Hypothalamus (tissue), 51 donors: ENCODE data around the gene ANKS3.

Source experiments
- DNase-seq, 51 donors: peaks; one replicate each; lab custom pipeline; 2025; lab: John Stamatoyannopoulos, UW

ANKS3 gene

DNA sequence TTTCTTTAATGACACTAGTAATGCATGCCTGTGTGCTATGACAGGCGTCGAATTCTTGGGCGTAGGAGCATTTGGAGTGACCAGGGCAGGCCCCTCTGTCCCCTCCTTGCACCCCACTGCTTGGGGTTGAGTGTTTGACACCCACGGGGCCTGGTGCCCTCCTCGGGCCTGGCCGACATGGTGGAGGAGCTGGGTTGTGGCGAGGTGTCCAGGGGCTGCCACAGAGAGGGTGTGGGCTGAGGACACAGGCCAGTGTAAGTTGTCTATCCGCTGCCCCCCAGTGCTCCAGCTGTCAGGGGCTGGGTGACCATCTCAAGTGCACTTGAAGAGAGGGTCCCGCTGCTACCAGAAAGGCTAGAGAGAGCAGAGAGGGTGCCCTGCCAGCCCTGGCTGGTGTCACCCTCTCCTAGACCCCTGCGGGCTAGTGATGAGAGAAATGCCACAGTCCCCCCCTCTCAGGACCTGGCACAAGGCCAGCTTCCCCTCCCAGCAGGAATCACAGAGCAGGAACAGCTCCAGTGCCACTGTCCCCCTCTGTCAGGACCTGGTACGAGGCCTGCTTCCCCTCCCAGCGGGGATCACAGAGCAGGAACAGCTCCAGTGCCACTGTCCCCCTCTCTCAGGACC is 79.0 kb downstream of the ANKS3 start:
- DNase-seq, result no peak

DNA sequence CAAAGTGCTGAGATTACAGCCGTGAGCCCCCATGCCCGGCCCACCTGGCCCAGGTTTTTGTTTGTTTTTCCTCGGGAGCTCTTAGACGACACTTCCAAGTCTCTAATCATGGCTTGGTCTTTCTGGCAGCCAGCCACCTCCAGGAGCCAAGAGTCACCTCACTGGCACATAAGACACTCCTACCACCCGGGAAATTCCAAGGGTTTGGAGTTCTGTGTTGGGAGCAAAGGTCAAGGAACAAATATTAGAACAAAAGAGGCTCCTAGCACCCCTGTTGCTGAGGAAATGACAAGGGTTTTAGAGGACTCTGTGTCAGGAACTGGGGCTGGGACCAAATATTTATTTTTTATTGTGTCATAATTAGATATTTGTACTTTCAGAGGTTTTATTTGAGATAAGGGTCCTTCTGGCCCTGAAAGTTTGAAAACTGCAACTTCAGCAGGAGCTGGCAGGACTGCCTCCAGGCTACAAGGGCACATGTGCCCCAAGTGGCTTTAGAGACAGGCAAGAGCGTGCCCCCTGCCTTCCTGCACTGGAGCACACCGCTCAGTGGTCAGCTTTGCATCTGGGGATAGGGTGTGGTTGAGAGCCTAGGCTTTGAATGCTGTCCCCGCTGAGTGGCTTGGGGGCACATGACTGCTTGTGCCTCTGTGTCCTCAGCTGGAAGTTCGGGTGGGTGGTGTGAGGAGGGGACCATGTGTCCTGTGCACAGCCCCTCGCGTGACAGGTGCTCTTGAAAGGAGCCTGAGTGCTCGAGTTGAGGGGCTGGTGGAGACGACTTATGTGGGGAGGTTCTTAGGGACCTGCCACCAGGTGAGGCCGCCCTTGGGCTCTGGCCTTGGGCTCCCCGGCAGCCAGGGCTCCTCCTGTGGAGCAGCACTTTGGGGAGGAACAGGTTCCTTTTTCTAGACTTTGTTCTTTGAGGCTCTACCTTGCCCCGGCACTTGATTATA is 79.8 kb downstream of the ANKS3 start:
- no peak for DNase-seq

DNA sequence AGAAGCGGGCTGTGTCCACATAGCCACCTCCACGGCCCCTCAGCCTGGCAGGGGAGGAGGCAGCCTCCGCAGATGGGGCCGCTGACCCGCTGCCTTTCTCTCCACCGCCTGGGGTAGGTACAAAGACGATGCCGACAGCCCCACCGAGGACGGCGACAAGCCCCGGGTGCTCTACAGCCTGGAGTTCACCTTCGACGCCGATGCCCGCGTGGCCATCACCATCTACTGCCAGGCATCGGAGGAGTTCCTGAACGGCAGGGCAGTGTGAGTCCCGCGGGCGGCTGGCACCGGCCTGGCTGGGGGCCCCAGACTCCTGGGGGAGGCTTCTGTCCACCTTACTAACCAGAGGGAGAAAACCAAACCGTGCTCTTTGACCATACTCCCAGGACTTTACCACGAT is 81.5 kb downstream of the ANKS3 start:
- no peak for DNase-seq

DNA sequence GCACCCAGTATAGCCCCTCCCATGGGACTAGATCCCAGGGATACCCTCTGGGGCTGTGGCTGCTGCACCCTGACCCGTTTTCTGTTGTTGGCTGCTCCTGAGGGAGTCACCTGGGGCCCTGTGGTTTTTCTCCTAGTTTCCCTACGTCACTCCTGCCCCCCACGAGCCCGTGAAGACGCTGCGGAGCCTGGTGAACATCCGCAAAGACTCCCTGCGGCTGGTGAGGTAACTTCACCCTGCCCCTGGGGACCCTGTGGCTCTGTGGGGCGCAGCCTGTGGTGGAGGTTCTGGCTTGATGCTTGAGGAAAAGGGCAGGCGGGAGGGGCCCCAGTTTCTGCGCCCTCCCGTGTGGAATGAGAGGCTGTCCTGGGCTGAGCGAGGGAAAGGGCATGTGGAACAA is 82.2 kb downstream of the ANKS3 start:
- DNase-seq, result no peak

DNA sequence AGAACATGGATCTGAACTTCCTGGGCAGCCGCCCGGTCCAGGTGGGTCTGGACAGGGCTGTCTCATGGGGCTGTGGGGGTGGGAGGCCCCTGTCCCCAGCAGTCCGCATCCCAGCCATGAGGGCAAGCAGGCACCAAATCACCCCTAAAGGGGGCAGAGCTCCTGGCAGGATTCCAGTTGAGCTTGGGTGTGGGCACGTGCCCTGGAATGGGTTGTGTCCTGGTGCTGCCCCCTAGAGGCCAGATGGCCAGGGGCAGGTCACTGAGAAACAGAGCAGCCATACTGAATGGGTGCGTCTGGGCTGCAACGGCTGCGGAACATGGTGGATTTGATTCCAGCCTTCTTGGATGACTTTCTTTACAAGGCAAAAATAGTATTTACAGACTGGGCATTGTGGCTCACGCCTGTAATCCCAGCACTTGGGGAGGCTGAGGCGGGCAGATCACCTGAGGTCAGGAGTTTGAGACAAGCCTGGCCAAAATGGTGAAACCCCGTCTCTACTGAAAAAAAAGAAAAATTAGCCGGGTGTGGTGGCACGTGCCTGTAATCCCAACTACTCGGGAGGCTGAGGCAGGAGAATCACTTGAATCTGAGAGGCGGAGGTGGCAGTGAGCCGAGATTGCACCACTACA is 83.5 kb downstream of the ANKS3 start:
- peak in 6 of 51 donors; percentile 2 to 39 (median 20) for DNase-seq

DNA sequence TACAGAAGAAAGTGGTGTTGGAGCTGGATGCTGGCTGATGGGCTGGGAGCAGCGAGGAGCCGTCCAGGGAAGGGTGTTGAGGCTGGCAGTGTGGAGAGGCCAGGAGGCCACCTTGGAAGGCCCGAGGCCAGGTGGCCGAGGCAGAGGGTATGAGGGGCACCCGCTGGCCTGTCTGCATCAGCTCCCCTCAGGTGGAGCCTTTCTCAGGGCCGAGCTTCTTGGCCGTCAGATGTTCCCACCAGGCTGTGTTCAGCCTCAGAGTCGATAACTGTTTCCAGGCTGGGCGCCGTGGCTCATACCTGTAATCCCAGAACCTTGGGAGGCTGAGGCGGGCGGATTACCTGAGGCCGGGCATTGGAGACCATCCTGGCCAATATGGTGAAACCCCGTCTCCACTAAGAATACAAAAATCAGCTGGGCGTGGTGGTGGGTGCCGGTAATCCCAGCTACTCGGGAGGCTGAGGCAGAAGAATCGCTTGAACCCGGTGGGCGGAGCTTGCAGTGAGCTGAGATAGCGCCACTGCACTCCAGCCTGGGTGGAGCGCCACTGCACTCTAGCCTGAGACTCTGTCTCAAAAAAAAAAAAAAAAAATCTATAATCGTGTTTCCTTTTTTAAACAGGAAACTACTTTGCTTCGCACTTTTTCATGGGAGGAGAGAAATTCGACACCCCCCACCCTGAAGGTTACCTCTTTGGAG is 84.2 kb downstream of the ANKS3 start:
- DNase-seq, result no peak

DNA sequence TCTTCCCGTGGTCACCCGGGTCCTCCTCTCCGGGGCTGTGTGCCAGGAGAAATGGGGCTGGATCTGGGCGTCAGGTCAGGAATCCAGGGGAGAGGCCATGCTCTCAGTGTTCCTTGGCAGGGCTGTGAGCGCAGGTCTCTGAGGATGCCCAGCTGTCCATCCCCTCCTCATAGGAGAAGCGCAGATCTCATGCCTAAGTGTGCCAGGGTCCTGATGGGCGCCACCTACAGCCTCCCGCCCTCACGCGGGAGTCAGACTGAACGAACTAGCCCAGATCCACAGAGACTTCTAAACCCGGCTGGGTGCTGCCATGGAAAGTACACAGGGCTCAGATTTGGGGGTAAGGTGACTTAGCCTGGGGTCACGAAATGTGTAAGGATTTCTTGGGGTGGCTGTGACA is 85.2 kb downstream of the ANKS3 start:
- no peak for DNase-seq

DNA sequence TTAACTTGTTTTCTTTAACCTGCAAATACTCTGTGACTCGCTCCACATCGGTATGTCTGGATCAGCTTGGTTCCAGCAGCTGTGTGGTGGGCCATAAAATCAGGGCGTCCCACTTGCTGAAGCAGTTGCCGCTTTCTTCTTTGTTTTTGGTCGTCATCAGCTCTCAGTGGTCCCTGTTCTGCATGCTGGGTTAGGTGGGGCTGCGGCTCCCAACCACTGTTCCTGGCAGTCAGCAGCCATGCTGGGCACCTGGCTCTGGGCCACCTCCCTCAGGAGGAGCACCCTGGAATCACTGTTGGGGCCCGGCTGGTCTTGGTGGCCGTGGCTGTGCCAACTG is 86.5 kb downstream of the ANKS3 start:
- DNase-seq, result no peak

DNA sequence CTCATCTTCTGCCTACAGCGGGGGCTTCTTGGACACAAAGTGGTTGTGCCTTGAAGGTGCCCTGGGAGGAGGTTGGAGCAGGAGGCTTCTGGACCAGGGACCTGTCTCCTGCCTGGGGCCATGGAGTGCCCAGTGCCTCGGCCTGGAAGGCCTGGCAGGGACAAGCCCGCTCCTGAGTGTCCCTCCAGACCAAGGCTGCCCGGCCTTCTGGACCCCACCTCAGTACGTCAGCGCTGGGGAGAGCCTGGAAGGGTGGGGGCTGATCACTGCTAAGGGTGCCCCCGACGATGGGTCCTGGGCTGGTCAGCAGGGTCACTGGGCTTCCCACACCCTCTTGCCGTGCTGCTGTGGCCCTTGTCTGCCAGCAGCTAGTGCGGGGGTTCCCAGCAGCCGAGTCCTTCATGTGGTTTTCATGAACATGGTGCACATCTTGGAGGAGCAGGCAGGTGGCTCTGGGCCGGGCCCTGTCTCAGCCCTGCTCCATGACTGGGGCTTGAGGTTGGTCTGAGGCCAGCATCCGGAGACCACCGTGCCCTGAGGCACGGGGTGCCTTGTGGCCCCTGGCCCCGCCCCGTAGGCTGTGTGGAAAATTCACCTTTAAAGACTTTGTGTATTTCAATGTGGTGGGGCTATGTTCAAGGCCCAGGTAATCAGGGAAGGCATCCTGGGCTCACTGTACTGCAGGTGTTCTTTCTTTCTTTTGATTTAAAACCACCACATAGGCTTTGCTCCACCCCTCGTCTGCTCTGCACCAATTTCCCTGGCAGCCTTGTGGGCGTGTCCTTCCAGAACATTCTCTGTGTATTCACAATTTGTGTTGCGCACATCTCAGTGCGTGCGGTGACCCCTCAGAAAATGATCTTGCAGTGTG is 87.1 kb downstream of the ANKS3 start:
- no peak for DNase-seq
